C4-2B (cell line): Measurements from ENCODE around the gene TEX9.

Source experiments
- ZFX ChIP-seq: fragments of 450-650 bp; IDR thresholded peaks from 2 replicates; pipeline ENCODE4 v1.6.1; 2017
- TF ChIP-seq, protein P1 (sequence below): fragments of 450-650 bp; conservative IDR thresholded peaks from 2 replicates; pipeline ENCODE4 v1.5.1; 2017; ENCODE audit warnings: mild to moderate bottlenecking

DNA sequence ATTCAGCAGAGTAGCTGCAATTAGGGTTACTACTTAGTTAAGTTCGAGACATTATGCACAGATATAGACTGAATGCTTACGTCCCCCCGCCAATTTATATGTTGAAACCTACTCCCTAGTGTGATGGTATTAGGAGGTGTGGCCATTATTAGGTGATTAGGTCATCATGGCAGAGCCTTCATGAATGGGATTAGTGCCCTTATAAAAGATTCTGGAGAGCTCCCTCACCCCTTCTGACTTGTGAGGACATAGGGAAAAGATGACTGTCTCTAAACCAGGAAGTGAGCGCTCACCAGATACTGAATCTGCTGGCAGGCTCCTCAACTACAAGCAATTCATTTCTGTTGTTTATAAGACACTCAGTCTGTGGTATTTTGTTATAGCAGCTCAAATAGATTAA is 25.6 kb upstream of the TEX9 start:
- TF ChIP-seq, protein P1, sequence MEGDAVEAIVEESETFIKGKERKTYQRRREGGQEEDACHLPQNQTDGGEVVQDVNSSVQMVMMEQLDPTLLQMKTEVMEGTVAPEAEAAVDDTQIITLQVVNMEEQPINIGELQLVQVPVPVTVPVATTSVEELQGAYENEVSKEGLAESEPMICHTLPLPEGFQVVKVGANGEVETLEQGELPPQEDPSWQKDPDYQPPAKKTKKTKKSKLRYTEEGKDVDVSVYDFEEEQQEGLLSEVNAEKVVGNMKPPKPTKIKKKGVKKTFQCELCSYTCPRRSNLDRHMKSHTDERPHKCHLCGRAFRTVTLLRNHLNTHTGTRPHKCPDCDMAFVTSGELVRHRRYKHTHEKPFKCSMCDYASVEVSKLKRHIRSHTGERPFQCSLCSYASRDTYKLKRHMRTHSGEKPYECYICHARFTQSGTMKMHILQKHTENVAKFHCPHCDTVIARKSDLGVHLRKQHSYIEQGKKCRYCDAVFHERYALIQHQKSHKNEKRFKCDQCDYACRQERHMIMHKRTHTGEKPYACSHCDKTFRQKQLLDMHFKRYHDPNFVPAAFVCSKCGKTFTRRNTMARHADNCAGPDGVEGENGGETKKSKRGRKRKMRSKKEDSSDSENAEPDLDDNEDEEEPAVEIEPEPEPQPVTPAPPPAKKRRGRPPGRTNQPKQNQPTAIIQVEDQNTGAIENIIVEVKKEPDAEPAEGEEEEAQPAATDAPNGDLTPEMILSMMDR, result no peak
- no peak for TF ChIP-seq ZFX
